Thyroid gland (tissue), 4 donors: ENCODE data around the gene PPP2R2D.

Experiments used
- POLR2A ChIP-seq, 2 donors: fragments of 450-650 bp; IDR thresholded peaks; one replicate each; pipeline ENCODE4 v1.6.1; 2017; ENCODE audit warnings: antibody characterized with exemption in 2 of 2, mild to moderate bottlenecking in 2 of 2, moderate library complexity in 1 of 2
- TF ChIP-seq, protein P1 (sequence below), 6 experiments: fragments of 200-600 bp in 3 of 6; fragments of 450-650 bp in 3 of 6; sonication (generic) in 3 of 6; IDR thresholded peaks; one replicate each; pipeline ENCODE4 v1.5.1; 2016 to 2019; ENCODE audit warnings: antibody characterized with exemption in 6 of 6, mild to moderate bottlenecking in 2 of 6, inconsistent platforms in 1 of 6, moderate library complexity in 1 of 6

DNA sequence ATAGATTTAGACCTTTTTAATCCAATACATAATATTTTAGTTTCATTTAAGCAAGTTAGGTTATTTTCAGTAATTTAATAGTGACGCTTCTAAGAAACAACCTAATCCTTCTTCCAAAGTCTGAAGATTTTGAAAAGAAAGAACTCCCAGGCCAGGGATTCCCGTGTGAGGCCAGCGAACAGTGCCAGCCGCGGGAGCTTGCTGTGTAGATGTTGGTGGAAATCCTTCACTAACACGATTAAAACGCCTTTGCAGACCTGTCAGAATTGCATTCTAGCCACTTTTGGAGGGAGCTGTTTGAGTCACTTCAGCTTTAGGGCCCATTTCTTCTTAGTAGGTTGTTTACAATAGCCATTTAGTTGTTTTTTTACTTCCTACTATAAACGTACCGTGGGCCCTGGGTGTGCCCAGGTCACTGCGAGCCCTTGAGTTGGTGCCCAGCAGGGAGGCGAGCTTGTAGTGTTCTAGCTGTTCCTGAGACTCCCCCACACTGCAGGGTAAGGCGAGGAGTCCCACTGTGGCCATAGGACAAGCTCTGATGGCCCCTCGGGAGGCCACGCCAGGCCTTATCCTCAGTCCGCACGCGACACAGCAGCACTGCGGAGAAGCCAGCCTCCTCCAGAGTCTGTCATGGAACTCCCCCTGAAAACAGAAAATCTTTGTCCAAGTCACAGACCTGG is 32.3 kb downstream of the PPP2R2D start:
- TF ChIP-seq, protein P1, sequence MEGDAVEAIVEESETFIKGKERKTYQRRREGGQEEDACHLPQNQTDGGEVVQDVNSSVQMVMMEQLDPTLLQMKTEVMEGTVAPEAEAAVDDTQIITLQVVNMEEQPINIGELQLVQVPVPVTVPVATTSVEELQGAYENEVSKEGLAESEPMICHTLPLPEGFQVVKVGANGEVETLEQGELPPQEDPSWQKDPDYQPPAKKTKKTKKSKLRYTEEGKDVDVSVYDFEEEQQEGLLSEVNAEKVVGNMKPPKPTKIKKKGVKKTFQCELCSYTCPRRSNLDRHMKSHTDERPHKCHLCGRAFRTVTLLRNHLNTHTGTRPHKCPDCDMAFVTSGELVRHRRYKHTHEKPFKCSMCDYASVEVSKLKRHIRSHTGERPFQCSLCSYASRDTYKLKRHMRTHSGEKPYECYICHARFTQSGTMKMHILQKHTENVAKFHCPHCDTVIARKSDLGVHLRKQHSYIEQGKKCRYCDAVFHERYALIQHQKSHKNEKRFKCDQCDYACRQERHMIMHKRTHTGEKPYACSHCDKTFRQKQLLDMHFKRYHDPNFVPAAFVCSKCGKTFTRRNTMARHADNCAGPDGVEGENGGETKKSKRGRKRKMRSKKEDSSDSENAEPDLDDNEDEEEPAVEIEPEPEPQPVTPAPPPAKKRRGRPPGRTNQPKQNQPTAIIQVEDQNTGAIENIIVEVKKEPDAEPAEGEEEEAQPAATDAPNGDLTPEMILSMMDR (IDR thresholded peaks at IDR 0.05) = no peak
- no peak for TF ChIP-seq POLR2A (IDR thresholded peaks at IDR 0.05)
